Neutrophil (primary cell): ENCODE measurements around the gene ADGRV1.

ENCODE experiments used
- H3K27ac ChIP-seq: fragments of 200-600 bp; sonication (generic); 2 replicates; pipeline ENCODE4 v1.5.1; 2016; ENCODE audit warnings: mild to moderate bottlenecking, moderate library complexity
- H3K27me3 ChIP-seq: fragments of 200-600 bp; sonication (generic); 2 replicates; pipeline ENCODE4 v1.6.0; 2016; ENCODE audit warnings: mild to moderate bottlenecking
- H3K36me3 ChIP-seq: fragments of 200-600 bp; sonication (generic); 2 replicates; pipeline ENCODE4 v1.5.1; 2017
- H3K4me1 ChIP-seq, 2 experiments: fragments of 200-600 bp in 1 of 2; sonication (generic) in 1 of 2; 1 replicate in 1 of 2; 2 replicates in 1 of 2; pipeline versions ENCODE4 v1.5.1 to v1.6.1; 2013 to 2016; ENCODE audit warnings: low read depth in 1 of 2, low read length in 1 of 2, mild to moderate bottlenecking in 1 of 2, moderate library complexity in 1 of 2; ENCODE audit not compliant: control insufficient read depth in 1 of 2, insufficient read depth in 1 of 2
- H3K4me3 ChIP-seq, 2 experiments: fragments of 200-600 bp in 1 of 2; sonication (generic) in 1 of 2; 1 replicate in 1 of 2; 2 replicates in 1 of 2; pipeline ENCODE4 v1.5.1; 2013 to 2016; ENCODE audit warnings: low read depth in 1 of 2, low read length in 1 of 2, mild to moderate bottlenecking in 1 of 2, moderate library complexity in 1 of 2
- H3K9me3 ChIP-seq: fragments of 200-600 bp; sonication (generic); 2 replicates; pipeline ENCODE4 v1.5.1; 2016
- TF ChIP-seq, protein P1 (sequence below): fragments of 200-600 bp; sonication (generic); IDR thresholded peaks from 2 replicates; pipeline ENCODE4 v1.5.1; 2016; ENCODE audit warnings: antibody characterized with exemption

Gene ADGRV1

DNA sequence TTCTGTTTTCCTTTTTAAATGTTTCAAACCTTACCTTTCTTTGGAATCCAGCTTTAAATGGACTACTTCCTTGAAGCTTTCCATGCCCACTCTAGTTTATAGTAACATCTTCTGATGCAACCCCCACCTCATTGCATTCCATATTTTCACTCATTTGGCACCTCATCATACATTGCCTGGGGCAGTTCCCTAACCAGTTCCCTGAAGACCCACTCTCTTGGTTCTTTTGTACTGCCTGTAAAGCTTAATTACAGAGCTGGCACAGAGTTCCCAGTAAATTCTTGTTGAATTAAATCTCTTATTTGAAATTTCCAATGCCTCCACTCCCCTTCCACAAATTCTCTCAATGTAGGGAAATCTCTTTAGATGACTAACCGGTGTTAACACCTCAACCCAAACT is 567.3 kb downstream of the ADGRV1 start:
- Histone ChIP-seq H3K4me3 (no peak overlapping the region), H3K27ac (no peak overlapping the region), H3K4me1 (peaks cover 24 to 26% of the 10 kb centered on the region in 2 experiments), H3K36me3 (no peaks in the 10 kb centered on the region), H3K9me3 (no peaks in the 10 kb centered on the region), H3K27me3 (no peaks in the 10 kb centered on the region)
- TF ChIP-seq, protein P1, sequence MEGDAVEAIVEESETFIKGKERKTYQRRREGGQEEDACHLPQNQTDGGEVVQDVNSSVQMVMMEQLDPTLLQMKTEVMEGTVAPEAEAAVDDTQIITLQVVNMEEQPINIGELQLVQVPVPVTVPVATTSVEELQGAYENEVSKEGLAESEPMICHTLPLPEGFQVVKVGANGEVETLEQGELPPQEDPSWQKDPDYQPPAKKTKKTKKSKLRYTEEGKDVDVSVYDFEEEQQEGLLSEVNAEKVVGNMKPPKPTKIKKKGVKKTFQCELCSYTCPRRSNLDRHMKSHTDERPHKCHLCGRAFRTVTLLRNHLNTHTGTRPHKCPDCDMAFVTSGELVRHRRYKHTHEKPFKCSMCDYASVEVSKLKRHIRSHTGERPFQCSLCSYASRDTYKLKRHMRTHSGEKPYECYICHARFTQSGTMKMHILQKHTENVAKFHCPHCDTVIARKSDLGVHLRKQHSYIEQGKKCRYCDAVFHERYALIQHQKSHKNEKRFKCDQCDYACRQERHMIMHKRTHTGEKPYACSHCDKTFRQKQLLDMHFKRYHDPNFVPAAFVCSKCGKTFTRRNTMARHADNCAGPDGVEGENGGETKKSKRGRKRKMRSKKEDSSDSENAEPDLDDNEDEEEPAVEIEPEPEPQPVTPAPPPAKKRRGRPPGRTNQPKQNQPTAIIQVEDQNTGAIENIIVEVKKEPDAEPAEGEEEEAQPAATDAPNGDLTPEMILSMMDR = no peak

DNA sequence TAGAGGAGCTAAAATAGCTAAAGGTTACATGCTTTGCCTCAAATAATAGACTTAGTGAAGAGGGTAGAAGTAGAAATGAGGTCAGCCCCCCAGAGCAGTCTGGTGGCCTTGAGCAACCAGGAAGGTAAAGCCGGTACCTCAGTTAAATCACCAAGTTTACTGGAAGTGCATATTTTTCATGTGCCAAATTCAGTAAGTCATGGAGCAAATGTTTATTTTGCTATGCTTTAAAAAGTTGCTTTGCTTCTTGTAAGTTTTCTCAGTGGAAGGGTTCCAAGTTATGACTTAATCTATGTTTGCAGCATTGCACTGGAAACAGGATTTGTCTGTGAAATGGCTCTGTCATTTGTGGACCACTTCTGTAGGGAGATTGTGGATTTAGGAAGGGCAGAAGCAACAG is 567.9 kb downstream of the ADGRV1 start:
- TF ChIP-seq, protein P1 = no peak
- Histone ChIP-seq H3K27me3 (no peaks in the 10 kb centered on the region), H3K4me1 (peaks cover 20 to 26% of the 10 kb centered on the region in 2 experiments), H3K27ac (no peak overlapping the region), H3K36me3 (no peaks in the 10 kb centered on the region), H3K9me3 (no peaks in the 10 kb centered on the region), H3K4me3 (no peak overlapping the region)

DNA sequence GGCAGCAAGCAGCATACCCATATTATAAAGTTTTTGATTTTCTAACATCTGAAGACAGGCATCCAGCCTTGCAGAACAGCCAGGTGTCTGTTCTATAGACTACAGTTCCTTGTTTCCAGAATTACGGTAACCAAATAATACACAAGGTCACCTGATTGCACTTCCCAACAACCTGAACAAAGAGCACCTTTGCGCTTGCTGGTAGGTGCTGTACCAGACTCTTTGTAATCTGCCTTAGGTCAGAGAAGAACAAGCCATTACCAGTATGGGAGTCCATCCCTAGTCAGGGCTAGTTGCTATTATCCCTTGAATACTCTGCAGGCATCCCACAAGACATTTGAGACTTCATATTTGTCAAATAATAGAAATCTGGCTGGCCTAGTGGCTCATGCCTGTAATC is 568.3 kb downstream of the ADGRV1 start:
- Histone ChIP-seq H3K36me3 (no peaks in the 10 kb centered on the region), H3K4me1 (peaks cover 16 to 22% of the 10 kb centered on the region in 2 experiments), H3K27me3 (no peaks in the 10 kb centered on the region), H3K4me3 (no peak overlapping the region), H3K27ac (no peak overlapping the region), H3K9me3 (no peaks in the 10 kb centered on the region)
- TF ChIP-seq, protein P1 = no peak

DNA sequence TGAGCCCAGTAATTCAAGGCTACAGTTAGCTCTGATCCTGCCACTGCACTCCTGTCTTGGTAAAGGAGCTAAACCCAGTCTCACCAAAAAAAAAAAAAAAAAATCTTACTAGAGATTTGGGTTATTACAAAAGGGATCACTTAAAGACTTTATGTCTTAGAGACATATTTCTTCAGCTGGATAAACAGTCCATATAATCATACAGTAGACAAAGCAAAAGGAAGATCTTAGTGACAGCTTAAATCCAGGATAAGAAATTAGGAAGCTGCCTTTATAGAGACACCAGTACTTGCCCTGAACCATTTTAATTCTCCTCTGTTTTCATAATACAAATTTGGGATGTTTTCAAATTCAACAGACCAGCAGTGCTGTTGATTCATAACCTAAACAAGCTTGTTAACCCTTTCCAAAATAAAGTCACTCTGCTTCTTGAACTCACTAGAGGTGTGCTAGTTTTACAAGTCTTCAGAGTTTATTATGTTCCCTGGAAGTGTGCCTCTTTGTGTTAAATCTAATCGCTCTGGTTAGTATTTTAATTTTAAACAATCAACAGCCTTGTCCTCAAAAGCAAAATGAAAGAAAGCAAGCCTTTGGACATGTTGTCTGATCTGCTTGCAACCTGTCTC is 569.0 kb downstream of the ADGRV1 start:
- Histone ChIP-seq H3K4me3 (no peak overlapping the region), H3K27ac (no peak overlapping the region)
- TF ChIP-seq, protein P1 = no peak

DNA sequence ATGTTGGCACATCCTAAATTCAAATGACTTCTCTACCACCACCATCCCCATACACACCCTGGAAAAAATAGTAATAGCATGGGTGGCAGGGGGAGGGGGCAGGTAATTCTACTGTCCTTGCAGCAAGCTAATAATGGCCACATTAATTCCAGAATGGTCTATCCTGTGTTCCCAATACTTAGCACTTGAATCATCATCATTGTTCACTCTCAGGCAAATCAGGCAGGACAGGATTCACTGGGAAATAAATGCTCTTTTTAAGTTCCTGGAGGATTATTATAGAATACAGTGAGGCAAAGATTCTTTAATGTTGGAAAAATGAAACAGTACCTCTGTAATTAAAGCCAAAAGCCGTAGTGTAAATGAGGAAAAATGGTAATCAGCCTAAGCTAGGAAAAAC is 570.0 kb downstream of the ADGRV1 start:
- no peaks in the 10 kb centered on the region for H3K36me3 ChIP-seq
- no peak overlapping the region for H3K27ac ChIP-seq
- TF ChIP-seq, protein P1 = no peak
- H3K9me3 ChIP-seq = no peaks in the 10 kb centered on the region
- H3K27me3 ChIP-seq = no peaks in the 10 kb centered on the region
- H3K4me3 ChIP-seq = no peak overlapping the region
- peaks cover 11 to 18% of the 10 kb centered on the region in 2 experiments for H3K4me1 ChIP-seq

More for the DNA sequence above, 569.0 kb downstream of the ADGRV1 start:
- no peaks in the 10 kb centered on the region for H3K36me3 ChIP-seq
- peaks cover 11 to 18% of the 10 kb centered on the region in 2 experiments for H3K4me1 ChIP-seq
- H3K9me3 ChIP-seq = no peaks in the 10 kb centered on the region
- H3K27me3 ChIP-seq = no peaks in the 10 kb centered on the region
